ENCODE measurements around the gene TRAF2.
"Not testable (repeated sequence)": the region's sequence is repeated elsewhere in the genome, so short reads cannot be mapped to it uniquely, and the experiment has no call there.

Gene TRAF2

DNA sequence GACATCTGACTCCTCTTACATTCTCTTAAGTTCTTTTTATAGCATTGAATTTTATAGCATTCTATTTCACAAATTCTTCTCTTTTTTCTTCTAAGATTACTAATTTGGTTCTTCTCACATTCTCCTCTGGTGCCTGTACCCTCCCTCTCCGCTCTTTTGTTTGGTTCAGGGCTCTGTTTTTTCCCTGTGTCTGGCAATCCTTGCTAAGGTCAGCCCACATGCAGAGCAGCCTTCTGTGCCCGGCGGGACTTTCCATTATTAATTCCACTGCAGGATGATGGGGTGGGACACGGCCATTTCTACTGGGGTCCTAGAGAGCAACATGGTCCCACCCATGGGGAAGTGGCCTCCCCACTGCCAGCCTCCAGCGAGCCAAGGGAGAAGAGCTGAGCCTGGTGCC, 9.8 kb upstream of the TRAF2 start:
- no peaks in the 10 kb centered on the region for H3K36me3 ChIP-seq (ENCODE audit: insufficient read depth)
- H4K20me1 ChIP-seq (ENCODE audit: insufficient read depth) = no peaks in the 10 kb centered on the region
- no peak overlapping the region for H3K27ac ChIP-seq
- peaks cover under 1% of the 10 kb centered on the region; the same call in 1 of the 2 replicates for H3K79me2 ChIP-seq (ENCODE audit: insufficient read depth, low read depth)
- TF ChIP-seq, protein P1, sequence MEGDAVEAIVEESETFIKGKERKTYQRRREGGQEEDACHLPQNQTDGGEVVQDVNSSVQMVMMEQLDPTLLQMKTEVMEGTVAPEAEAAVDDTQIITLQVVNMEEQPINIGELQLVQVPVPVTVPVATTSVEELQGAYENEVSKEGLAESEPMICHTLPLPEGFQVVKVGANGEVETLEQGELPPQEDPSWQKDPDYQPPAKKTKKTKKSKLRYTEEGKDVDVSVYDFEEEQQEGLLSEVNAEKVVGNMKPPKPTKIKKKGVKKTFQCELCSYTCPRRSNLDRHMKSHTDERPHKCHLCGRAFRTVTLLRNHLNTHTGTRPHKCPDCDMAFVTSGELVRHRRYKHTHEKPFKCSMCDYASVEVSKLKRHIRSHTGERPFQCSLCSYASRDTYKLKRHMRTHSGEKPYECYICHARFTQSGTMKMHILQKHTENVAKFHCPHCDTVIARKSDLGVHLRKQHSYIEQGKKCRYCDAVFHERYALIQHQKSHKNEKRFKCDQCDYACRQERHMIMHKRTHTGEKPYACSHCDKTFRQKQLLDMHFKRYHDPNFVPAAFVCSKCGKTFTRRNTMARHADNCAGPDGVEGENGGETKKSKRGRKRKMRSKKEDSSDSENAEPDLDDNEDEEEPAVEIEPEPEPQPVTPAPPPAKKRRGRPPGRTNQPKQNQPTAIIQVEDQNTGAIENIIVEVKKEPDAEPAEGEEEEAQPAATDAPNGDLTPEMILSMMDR (conservative IDR thresholded peaks at IDR 0.05; ENCODE audit: low read depth, low read length) = no peak
- H3K4me1 ChIP-seq (ENCODE audit: low read depth, poor library complexity, severe bottlenecking) = peaks cover 16% of the 10 kb centered on the region
- H3K27me3 ChIP-seq (ENCODE audit: insufficient read depth, low read depth) = no peaks in the 10 kb centered on the region
- H3K4me2 ChIP-seq = no peak overlapping the region
- no peak overlapping the region for H2AFZ ChIP-seq (ENCODE audit: low read depth)
- H3K4me3 ChIP-seq (IDR thresholded peaks at IDR 0.05; ENCODE audit: insufficient read depth, low read depth, low read length) = no peak overlapping the region
- no peak overlapping the region for H3K9ac ChIP-seq

DNA sequence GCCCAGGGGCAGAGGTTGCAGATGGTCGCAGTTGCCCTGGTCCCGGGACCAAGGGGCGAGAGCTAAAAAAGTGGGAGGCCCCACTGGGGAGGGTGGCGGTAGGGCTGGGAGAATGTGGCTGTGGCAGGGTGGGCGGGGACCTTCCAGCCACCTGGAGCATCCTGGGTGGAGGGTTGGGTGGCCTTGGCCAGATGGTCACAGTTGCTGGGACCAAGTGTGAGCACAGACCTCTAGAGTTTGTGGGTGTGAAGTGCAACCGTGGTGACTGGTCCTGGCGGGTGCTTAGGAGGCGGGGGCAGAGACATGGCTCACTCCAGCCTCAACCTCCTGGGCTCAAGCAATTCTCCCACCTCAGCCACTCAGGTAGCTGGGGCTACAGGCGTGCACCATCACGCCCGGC, 5.7 kb upstream of the TRAF2 start:
- no peaks in the 10 kb centered on the region for H3K36me3 ChIP-seq (ENCODE audit: insufficient read depth)
- no peaks in the 10 kb centered on the region for H4K20me1 ChIP-seq (ENCODE audit: insufficient read depth)
- H3K9ac ChIP-seq = no peak overlapping the region
- no peak overlapping the region for H3K4me3 ChIP-seq (IDR thresholded peaks at IDR 0.05; ENCODE audit: insufficient read depth, low read depth, low read length)
- peak overlapping the region; percentile 98; the same call in 1 of the 2 replicates for H3K4me2 ChIP-seq
- TF ChIP-seq, protein P1 (conservative IDR thresholded peaks at IDR 0.05; ENCODE audit: low read depth, low read length) = no peak
- no peak overlapping the region for H2AFZ ChIP-seq (ENCODE audit: low read depth)
- no peaks in the 10 kb centered on the region for H3K27me3 ChIP-seq (ENCODE audit: insufficient read depth, low read depth)
- peaks cover 15% of the 10 kb centered on the region; the same call in 1 of the 2 replicates for H3K79me2 ChIP-seq (ENCODE audit: insufficient read depth, low read depth)
- H3K4me1 ChIP-seq (ENCODE audit: low read depth, poor library complexity, severe bottlenecking) = peaks cover 54% of the 10 kb centered on the region
- H3K27ac ChIP-seq = peak overlapping the region; percentile 96; the same call in 1 of the 2 replicates

DNA sequence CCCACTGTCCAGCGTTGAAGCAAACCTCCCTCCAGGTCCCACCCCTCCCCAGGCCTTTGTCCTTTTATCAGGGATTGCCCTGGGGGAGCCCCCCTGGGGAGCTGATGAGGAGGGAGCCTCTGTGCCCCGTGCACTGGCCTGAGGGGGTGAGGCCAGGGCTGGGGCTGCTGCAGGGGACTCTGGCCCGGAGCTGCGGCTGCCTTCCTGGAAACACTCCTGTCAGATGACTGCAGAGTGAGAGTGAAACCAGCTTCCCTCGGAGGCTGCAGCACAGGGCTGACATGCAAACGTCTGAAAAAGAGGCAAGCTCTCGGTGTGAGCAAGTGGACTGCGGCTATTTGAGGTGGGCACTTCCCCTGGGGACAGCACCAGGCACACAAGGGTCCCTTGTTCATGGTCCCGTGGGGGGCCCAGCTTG, 4.6 kb upstream of the TRAF2 start:
- Histone ChIP-seq H3K9ac (peak overlapping the region; percentile 59), H3K36me3 (ENCODE audit: insufficient read depth) (no peaks in the 10 kb centered on the region), H4K20me1 (ENCODE audit: insufficient read depth) (no peaks in the 10 kb centered on the region), H3K79me2 (ENCODE audit: insufficient read depth, low read depth) (peaks cover 20% of the 10 kb centered on the region; the same call in 1 of the 2 replicates), H3K4me1 (ENCODE audit: low read depth, poor library complexity, severe bottlenecking) (peaks cover 54% of the 10 kb centered on the region), H3K4me3 (IDR thresholded peaks at IDR 0.05; ENCODE audit: insufficient read depth, low read depth, low read length) (no peak overlapping the region), H3K27me3 (ENCODE audit: insufficient read depth, low read depth) (no peaks in the 10 kb centered on the region), H3K4me2 (peak overlapping the region; percentile 98), H2AFZ (ENCODE audit: low read depth) (peak overlapping the region; percentile 77), H3K27ac (peak overlapping the region; percentile 96)
- TF ChIP-seq, protein P1 (conservative IDR thresholded peaks at IDR 0.05; ENCODE audit: low read depth, low read length) = no peak

DNA sequence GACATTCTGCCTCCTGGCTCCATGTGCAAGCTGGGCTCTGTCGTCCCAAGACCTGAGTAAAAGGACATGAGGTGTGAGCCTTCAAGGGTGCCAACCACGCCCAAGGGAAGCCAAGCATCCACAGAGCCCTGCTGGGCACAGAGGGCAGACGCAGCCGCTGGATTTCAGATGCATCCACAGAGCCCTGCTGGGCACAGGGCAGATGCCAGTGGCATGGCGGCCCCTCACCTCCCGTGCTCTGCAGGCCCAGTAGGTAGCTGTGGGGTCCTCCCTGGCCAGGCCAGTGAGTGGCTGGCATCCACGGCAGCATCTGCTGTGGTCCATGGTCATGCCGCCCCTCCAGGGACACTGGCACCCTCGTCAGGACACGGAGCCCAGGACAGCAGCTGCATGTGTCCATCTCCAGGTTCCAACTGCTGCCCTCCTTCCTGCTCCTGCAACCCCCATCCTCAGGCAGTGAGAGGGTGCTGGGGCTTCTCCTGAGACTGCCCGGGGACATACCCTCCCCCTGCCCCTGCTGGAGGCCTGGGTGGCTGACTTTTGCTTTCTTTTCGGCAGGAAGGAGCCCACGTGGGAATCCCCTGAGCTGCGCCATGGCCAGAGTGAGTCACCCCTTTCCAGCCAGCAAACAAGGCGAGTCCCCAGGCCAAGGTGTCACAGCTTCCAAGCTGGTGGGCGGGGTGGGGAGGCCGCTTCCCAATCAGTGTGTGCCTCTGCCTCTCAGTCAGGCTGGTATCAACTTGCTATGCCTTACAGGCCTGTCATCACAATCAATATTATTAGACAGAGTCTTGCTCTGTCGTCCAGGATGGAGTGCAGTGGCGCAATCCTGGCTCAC, 4.0 kb upstream of the TRAF2 start:
- Histone ChIP-seq H2AFZ (ENCODE audit: low read depth) (peak overlapping the region; percentile 77), H3K27ac (peak overlapping the region; percentile 96), H3K4me3 (IDR thresholded peaks at IDR 0.05; ENCODE audit: insufficient read depth, low read depth, low read length) (no peak overlapping the region), H3K9ac (peak overlapping the region; percentile 59), H3K79me2 (ENCODE audit: insufficient read depth, low read depth) (peaks cover 26% of the 10 kb centered on the region; the same call in 1 of the 2 replicates), H3K4me2 (peak overlapping the region; percentile 98), H3K36me3 (ENCODE audit: insufficient read depth) (no peaks in the 10 kb centered on the region), H3K4me1 (ENCODE audit: low read depth, poor library complexity, severe bottlenecking) (peaks cover 54% of the 10 kb centered on the region), H3K27me3 (ENCODE audit: insufficient read depth, low read depth) (no peaks in the 10 kb centered on the region), H4K20me1 (ENCODE audit: insufficient read depth) (no peaks in the 10 kb centered on the region)
- TF ChIP-seq, protein P1 (conservative IDR thresholded peaks at IDR 0.05; ENCODE audit: low read depth, low read length) = peak; percentile 17; the same call in 1 of the 2 replicates

DNA sequence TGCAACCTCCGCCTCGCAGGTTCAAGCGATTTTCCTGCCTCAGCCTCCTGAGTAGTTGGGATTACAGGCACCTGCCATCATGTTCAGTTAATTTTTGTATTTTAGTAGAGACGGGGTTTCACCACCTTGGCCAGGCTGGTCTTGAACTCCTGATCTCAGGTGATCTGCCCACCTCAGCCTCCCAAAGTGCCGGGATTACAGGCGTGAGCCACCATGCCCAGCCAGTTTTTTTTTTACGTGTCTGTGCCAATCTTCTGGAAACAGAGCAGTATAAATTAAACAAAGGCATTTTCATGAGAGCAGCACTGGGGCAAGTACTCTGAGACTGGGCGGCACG, 3.4 kb upstream of the TRAF2 start:
- Histone ChIP-seq H3K79me2 (ENCODE audit: insufficient read depth, low read depth) (peaks cover 32% of the 10 kb centered on the region), H2AFZ (ENCODE audit: low read depth) (peak overlapping the region; percentile 77; the same call in 1 of the 2 replicates), H3K9ac (peak overlapping the region; percentile 59; the same call in 1 of the 2 replicates), H3K4me2 (peak overlapping the region; percentile 98), H3K27ac (peak overlapping the region; percentile 96), H3K4me1 (ENCODE audit: low read depth, poor library complexity, severe bottlenecking) (peaks cover 59% of the 10 kb centered on the region)
- H3K27me3 ChIP-seq (ENCODE audit: insufficient read depth, low read depth); H4K20me1 ChIP-seq (ENCODE audit: insufficient read depth); H3K36me3 ChIP-seq (ENCODE audit: insufficient read depth); H3K4me3 ChIP-seq (IDR thresholded peaks at IDR 0.05; ENCODE audit: insufficient read depth, low read depth, low read length): not testable (repeated sequence)

DNA sequence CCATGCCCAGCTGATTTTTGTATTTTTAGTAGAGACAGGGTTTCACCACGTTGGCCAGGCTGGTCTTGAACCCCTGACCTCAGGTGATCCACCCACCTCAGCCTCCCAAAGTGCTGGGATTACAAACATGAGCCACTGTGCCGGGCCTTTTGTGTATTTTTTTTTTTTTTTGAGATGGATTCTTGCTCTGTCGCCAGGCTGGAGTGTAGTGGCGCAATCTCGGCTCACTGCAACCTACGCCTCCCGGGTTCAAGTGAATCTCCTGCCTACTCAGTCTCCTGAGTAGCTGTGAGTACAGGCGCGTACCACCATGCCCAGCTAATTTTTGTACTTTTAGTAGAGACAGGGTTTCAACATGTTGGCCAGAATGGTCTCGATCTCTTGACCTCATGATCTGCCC, 2.6 kb upstream of the TRAF2 start:
- H3K36me3 ChIP-seq (ENCODE audit: insufficient read depth); H3K4me3 ChIP-seq (IDR thresholded peaks at IDR 0.05; ENCODE audit: insufficient read depth, low read depth, low read length); H4K20me1 ChIP-seq (ENCODE audit: insufficient read depth); H3K27me3 ChIP-seq (ENCODE audit: insufficient read depth, low read depth); H3K9ac ChIP-seq; H3K4me2 ChIP-seq; H2AFZ ChIP-seq (ENCODE audit: low read depth): not testable (repeated sequence)
- Histone ChIP-seq H3K79me2 (ENCODE audit: insufficient read depth, low read depth) (peaks cover 39% of the 10 kb centered on the region), H3K27ac (peak overlapping the region; percentile 96; the same call in 1 of the 2 replicates), H3K4me1 (ENCODE audit: low read depth, poor library complexity, severe bottlenecking) (peaks cover 66% of the 10 kb centered on the region)
